ENCODE data around the gene C19orf38.
A peak's percentile ranks its signal among the peaks of the same experiment; 100 is the strongest.
"Not testable (repeated sequence)": the region's sequence is repeated elsewhere in the genome, so short reads cannot be mapped to it uniquely, and the experiment has no call there.

C19orf38 gene

DNA sequence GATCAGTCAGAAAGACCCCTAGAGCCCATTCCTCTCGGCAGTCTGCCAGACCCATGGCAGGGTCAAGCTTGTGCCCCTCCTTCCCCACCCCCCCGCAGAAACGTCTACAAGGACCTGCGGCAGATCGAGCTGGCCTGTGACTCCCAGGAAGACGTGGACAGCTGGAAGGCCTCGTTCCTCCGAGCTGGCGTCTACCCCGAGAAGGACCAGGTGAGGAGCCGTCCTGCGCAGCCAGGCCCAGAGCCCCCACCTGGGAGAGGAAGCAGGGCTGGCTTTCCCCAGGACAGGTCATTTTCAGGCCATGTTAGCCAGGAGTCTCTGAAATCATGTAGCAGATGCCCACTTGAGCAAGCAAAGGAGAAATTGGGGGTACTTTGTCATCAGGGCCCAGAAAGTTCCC lies 24.5 kb upstream of the C19orf38 start:
- DNase-seq (ENCODE audit: low spot score): no peak

DNA sequence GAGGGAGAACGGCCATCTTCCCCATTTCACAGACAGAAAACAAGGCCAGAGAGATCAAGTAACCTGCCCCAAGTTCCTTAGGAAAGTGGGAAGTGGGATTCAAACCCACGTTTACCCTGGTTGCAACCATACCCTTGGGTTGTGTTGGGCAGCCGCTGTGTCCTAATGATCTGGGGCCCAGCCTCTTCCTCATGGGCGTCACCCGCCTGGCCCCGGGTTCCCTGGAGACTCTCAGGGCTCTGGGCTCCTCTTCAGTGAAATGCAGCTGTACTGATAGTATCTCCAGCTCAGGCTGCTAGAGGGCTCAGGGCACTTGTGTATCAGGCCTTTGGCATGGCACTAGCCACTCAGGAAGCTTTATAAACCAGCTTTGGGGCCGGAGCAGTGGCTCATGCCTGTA lies 22.0 kb upstream of the C19orf38 start:
- no peak for DNase-seq (ENCODE audit: low spot score)

DNA sequence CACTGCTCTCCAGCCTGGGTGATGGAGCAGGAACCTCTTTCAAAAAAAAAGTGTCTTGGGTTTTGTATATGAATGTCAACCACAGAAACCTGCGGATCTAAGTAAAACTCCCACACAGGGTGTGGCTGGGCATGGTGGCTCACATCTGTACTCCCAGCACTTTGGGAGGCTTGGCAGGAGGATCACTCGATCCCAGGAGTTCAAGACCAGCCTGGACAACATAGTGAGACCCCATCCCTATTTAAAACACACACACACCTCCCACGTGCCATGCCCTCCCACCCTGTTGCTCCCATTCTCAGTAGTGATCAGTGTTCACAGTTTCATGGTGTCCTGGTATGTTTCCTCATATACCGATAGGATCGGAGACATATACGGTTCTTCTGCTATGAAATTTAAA lies 21.4 kb upstream of the C19orf38 start:
- no peak for DNase-seq (ENCODE audit: low spot score)

DNA sequence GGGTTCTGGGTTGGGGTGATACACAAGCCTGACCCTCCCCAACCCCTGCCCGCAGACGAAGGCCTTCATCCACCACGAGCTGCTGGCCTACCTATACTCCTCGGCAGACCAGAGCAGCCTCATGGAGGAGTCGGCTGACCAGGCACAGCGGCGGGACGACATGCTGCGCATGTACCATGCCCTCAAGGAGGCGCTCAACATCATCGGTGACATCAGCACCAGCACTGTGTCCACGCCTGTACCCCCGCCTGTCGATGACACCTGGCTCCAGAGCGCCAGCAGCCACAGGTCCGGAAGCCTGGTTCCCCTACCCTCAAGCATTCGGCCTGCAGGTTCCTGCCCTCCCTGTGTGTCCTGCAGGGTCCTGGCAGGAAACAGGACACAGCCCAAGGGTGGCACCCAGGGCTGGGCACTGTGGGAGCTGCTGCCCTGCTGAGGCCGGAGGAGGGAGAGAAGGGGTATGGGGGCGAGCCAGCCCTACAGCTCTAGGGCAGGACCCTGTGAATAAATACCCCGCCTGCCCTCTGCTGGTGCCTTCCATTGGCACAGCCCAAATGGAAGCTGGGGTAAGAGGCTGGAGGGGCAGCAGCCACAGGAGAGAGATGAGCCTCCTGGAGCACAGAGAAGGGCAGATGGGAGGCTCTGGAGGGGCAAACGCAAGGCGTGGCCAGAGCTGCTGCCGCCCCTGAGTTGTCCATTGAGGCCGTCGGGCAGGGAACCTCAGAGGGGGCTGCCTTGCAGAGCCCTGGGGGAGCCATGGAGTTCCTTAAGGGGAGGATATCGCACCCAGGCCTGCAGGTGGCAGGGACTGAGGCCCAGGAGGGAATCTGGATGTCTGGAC lies 19.0 kb upstream of the C19orf38 start:
- no peak for DNase-seq (ENCODE audit: low spot score)

DNA sequence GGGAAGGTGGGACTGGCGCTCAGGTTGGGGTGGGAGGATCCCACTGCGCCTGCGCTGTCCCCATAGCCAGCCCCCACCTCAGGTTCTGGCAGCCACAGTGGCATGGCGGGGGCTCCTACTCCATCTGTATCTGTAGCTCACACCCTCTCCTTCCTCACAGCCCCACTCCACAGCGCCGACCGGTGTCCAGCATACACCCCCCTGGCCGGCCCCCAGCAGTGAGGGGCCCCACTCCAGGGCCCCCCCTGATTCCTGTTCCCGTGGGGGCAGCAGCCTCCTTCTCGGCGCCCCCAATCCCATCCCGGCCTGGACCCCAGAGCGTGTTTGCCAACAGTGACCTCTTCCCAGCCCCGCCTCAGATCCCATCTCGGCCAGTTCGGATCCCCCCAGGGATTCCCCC lies 18.2 kb upstream of the C19orf38 start:
- no peak for DNase-seq (ENCODE audit: low spot score)

DNA sequence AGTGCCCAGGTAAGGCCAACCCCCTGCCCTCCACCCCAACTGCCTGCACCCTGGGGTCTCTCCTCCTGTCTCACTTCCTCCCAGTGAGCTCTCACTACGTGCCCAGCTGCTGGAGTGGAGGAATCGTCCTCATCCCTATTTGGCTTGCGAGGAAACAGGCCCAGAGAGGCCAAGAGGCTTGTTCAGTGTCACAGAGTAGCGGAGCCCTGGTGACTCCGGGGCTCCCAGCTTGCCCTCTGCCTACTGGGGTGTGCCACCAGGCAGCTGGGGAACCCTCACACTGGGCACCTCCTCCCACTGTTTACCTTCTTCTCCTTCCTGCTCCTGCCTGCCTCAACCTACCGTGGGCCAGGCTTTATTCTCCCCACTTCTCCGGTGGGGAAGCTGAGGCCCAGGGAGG lies 17.8 kb upstream of the C19orf38 start:
- DNase-seq (ENCODE audit: low spot score): no peak

DNA sequence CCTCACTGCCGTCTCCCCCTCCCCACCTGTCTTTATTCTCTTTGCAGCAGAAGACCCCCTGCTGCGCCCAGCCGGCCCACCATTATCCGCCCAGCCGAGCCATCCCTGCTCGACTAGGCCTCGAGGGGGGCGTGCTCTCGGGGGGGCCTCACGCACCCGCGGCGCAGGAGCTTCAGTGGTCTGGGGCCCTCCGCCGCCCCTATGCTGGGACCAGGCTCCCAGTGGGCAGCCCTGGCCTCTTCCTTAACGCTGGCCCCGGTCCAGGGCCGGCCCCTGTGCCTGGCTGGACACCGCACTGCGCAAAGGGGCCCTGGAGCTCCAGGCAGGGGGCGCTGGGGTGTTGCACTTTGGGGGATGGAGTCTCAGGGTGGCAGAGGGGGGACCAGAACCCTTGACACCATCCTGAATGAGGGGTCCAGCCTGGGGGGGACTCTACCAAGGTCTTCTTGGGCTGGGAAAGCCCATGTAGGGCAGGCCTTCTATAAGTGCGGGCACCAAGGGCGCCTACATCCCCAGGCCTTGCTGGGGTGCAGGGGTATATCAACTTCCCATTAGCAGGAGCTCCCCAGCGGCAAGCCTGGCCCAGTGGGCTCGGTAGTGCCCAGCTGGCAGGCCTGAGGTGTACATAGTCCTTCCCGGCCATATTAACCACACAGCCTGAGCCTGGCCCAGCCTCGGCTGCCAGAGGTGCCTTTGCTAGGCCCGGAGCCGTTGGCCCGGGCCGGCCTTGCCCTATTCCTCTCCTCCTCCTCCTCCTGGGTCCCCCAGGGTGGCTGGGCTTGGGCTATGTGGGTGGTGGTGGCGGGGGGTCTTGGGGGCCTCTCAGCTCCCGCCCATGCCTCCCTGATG lies 17.1 kb upstream of the C19orf38 start:
- DNase-seq (ENCODE audit: low spot score): no peak

DNA sequence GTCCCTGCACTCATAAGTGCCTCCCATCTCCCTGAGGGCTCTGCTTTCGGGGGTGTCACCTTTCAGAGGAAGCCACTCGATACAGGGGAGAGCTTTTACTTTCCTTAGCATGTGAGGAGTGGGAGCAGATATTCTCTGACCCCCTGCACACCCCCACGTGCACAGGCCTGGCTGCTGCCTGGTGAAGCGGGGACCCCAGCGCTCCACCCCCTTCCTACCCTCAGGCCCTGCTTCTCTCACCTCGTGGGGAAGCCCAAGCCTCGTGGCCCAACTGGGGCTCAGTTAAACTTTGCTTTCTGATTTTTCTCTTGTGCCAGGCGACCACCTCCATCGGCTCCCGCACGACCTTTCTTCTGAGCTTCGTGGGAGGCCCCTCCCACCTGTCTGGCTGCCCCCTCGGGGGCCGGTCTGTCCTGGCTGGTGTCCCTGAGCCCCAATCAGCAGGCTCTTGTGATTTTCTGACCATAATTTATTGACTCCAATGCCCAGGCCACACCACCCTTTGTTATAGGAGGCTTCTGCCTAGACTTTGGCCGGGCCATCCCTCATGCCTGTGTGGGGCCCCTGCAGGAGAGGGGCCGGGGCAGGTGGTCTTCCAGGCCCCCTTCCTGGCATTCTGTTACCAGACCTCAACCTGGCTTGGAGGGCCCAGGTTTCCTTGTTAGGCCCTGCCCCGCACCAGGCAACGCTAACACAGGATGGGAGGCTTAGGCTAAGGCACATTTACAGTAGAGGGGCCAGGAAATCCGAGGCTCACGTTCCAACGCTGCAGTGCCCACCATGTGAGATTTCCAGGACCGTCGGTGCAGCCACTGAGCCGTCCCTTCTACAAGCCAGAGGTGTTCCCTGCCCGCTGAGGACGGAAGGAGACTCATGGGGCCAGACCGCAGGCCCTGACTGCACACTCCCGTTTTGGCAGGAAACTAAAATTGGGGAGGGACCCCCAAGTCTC lies 16.0 kb upstream of the C19orf38 start:
- DNase-seq (ENCODE audit: low spot score): no peak

DNA sequence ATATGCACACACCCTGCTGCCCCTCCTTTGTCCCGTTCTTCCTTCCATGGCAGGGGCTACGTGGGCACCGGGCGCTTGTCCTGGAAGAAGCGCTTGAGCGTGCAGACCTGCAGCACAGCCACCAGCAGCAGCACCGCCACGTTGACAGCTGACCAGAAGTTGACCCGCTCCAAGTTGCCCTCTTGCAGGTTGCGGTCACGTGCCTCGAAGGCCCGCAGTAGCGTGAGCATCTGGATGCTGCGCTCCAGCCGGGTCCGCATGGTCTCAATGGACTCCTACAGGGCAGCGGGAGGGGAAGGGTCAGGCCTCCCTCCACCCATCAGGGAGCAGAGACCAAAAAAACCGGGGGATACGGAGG lies 15.3 kb upstream of the C19orf38 start:
- no peak for DNase-seq (ENCODE audit: low spot score)

DNA sequence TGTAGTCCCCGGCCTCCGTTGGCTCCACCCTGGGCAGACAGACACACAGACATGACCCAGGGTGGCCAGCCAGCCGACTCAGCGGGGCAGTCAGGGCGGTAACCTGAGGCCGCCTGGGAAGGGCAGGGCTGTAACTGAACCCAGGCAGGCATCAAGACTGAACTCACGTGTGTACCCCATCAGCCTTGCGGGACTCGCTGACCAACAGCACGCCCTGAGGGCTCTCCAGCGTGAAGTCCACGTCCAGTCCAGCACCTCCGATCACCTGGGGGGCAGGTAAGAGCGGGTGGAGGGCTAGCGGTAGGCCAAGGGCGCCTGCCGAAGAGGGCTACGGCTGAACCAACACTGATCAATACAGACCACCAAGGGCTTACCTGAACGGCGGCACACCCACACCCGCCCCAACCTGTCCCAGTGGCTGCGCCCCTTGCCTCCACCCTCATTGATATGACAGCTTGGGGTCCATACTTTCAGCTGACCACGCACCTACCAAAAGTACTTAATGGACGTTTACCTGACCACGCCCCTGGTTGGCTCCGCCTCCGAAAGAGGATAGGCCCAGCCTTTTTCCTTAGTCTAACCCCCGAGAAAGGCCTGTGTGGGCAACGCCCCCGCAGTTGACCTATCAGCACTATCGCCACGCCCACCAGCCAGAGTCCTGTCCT lies 13.0 kb upstream of the C19orf38 start:
- DNase-seq (ENCODE audit: low spot score): no peak

DNA sequence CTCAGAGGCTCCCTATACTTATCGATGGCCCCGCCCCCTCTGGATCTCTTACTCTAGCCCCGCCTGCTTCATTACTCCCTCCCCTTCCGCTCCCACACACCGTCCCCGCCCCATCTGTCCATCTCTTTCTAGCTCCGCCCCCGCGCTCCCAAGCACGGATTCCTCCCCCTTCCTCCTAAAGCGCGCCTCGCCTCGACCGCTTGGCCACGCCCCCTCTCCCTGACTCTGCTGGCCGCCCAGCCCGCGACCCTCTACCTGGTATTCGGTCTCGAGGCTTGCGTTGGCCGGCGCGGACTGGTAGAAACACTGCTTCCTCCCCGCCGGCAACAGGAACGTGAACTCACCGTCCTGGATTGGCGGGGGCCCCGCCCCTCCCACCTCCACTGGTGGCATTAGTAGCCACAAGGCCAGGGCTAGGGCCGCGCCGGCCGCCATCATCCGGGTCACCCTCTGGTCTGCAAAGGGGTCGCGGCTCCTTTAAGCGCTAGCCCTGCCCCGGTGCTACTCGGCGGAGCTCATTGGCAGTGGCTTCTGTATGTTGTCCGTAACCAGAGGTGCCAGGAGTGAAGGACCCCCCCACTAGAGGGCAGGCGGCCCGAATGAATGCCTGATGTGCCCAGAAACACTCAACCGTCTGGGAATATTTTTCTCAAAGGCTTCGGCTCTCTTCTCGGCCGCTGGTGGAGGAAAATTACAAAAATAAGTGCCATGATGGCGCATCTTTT lies 12.3 kb upstream of the C19orf38 start, which contains the start of gene TMED1:
Gene TMED1, minus strand, starts transcription at position 459 of the 725 bp plus-strand sequence. Its CDS starts 21 bp downstream, at position 438.
- peak; percentile 99 for DNase-seq (ENCODE audit: low spot score)

DNA sequence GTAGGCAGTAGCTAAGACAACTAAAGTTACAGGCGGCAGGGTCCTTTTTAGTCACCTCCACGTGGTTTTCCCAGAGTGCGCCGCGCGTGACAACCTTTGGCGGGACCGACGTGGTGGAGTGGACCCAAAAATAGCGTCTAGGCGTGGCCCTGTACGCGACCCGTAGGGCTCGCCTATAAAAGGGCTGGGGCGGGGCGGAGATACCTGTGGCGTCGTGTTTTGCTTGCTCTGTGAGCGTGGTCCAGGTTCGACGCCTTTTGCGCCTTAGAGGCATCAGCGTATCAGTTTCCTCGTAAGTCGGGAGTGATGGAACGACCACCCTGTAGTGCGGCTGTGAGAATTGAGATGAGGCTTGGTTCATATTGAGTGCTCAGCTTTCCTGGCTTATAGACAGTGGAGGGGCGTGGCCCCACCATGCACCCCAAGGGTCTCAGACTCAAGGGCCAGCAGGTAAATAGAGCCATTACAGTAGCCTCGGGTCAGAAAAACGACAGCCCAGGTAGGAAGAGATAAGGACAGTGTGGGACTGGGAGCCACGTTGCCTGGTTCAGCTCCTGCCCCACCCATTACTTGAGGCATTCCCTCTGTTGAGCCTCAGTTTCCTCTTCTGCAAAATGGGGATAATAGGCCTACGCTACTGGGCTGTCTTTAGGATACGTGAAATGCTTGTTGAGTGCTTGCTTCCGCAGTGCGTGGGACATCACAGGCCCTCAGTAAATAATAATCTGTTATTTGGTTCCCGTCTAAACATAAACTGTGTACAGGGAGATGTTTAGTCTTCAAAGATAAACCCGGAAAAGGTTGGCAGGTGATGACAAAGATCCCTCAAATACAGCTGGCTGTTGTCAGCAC lies 11.5 kb upstream of the C19orf38 start:
- no peak for DNase-seq (ENCODE audit: low spot score)

DNA sequence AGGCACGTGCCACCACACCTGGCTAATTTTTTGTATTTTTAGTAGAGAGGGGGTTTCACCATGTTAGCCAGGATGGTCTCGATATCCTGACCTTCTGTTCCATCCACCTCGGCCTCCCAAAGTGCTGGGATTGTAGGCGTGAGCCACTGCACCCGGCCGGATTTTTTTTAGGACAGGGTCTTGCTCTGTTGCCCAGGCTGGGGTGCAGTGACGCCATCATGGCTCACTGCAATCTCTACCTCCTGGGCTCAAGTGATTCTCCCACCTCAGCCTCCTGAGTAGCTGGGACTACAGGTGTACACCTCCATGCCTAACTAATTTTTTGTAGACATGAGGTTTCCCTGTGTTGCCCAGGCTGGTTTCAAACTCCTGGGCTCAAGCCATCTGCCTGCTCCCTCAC lies 10.6 kb upstream of the C19orf38 start:
- not testable (repeated sequence) for DNase-seq (ENCODE audit: low spot score)

DNA sequence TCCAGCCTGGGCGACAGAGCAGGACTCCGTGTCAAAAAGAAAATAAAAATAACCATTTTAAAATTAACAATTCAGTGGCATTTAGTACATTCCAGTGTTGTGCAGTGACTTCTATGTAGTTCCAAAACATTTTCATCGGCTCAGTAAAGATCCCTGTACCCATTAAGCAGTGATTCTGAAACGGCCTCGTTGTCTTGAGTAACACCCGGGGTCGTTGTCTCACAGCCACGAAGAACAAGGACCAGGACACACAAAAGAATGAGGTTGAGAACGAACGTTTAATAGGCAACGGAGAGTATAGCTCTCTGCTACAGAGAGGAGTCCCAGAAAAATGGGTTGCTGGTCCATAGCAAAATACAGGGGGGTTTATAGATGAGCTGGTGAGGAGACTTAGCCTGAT lies 9.8 kb upstream of the C19orf38 start:
- no peak for DNase-seq (ENCODE audit: low spot score)

DNA sequence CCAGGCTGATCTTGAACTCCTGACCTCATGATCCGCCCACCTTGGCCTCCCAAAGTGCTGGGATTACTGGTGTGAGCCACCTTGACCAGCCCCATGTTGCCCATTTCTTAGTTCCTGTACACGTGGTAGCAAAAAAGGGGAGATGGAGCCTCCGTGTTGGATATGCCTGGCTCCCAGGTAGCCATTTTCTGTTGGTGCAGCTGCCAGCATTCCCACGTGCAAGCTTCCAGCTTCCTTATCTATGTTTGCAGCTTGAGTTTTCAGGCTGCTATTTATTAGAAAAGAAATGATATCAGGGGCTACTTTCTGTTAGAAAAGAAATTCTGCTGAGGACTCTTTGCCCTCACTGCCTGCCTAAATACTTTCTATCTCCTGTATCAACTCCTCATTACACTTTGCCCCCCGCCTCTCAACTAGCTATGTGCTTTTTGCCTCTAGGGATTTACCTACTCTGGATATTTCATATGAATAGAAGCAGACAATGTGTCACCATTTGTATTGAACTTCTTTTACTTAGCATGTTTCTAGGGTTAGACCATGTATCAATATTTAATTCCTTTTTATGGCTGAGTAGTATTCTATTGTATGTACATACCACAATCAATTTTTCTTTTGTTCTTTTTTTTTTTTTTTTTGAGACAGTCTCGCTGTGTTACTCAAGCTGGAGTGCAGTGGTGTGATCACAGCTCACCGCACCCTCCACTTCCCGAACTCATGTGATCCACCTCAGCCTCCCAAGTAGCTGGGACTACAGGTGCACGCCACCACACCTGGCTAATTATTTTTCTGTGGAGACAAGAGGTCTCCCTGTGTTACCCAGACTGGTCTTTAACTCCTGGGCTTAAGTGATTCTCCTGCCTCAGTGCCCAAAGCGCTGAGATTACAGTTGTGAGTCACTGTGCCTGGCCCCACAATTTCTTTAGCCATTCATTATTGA lies 8.8 kb upstream of the C19orf38 start:
- no peak for DNase-seq (ENCODE audit: low spot score)

DNA sequence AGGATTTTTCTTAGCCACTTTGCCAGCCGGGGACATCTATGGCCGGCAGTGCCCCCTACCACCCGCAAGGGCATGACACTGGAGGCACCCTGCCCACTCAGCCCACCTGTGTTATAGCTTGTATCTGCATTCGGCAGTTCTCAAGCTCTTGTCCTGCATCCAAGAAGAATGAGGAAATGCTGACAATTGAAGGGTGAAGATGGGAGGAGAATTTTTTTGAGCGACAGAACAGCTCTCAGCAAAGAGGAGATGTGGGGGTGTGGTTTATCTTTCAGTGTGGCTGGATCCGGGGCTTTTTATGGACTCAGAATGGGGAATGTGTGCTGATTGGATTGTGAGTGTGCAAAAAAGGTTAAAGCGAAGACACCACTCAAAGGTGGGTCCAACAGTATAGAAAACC lies 5.4 kb upstream of the C19orf38 start:
- no peak for DNase-seq (ENCODE audit: low spot score)

DNA sequence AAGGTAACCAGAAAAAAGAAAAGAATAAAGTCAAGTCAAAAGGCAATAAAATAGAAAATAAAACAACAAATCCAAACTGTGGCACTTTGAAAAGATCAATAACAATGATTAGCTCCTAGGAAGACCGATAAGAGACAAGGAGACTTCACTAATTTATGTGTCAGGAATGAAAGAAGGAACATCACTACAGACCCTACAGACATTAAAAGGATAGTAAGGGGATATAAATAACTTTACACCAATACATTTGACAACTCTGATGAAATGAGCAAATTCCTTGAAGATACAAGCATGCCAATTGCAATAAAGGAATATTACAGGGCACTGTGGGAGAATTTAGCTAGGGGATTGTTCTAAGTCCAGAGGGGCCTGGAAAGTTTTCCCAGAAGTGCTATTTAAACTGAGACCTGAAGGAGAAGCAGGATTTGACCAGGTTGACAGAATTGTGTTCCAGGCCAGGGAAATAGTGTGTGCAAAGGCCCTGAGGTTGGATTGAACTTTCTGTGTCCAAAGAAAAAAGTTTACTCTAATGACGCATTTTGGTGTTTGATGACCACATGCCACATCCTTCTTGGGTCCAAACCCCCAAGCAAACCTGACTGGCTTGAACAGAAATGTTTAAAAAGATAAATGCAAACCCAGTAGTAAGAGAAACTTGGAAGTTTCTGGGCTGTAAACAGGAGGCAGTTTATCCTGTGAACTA lies 1.6 kb upstream of the C19orf38 start:
- no peak for DNase-seq (ENCODE audit: low spot score)

DNA sequence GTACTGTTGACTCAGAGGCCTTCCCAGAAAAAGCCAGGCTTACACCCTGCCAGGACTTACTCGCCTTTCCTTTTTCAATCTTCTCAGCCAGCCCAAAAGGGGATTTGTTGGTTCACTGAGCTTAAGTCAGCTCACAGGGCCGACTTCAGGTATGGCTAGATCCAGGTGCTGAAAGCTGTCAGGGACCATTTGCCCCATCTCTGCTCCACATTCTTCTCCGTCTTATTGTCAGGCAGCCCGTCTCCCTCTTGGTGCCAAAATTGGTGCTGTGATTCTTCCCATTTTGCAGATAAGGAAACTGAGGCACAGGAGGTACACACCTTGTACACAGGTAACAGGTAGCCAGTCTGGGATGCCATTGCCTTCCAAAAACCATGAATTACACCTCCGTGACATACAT lies 2.4 kb downstream of the C19orf38 start:
- no peak for DNase-seq (ENCODE audit: low spot score)
